Activated T-cell treated with anti-CD3 and anti-CD28 coated beads, Interleukin-2, amount 50 U/mL, for 24 hours (primary cell): ENCODE results near the gene MEI1.

Experiments
- DNase-seq: peaks from one replicate; pipeline ENCODE4 v3.0.0-alpha.2; 2020
- H3K27ac Mint-ChIP-seq: 2 replicates; pipeline ENCODE4 v1.8.0; 2020; ENCODE audit warnings: mild to moderate bottlenecking, mixed read lengths
- H3K27me3 Mint-ChIP-seq: 2 replicates; pipeline ENCODE4 v1.8.0; 2020; ENCODE audit warnings: mixed read lengths
- H3K36me3 Mint-ChIP-seq: 2 replicates; pipeline ENCODE4 v1.8.0; 2020; ENCODE audit warnings: low read depth, mixed read lengths
- H3K4me1 Mint-ChIP-seq: 2 replicates; pipeline ENCODE4 v1.8.0; 2020; ENCODE audit warnings: low read depth, mixed read lengths
- H3K4me3 Mint-ChIP-seq: 2 replicates; pipeline ENCODE4 v1.8.0; 2020; ENCODE audit warnings: mild to moderate bottlenecking, moderate library complexity, mixed read lengths
- H3K9me3 Mint-ChIP-seq: 2 replicates; pipeline ENCODE4 v1.8.0; 2020; ENCODE audit warnings: mixed read lengths

Gene MEI1

GRCh38 chr22:41848468-41848867, 149.2 kb downstream of the MEI1 start:
- Mint-ChIP-seq H3K4me1 (peaks cover 74% of the 10 kb centered on the region), H3K27me3 (no peaks in the 10 kb centered on the region), H3K9me3 (no peaks in the 10 kb centered on the region), H3K36me3 (peaks cover 61% of the 10 kb centered on the region), H3K27ac (peak overlapping the region; percentile 13), H3K4me3 (no peak overlapping the region)
- DNase-seq: no peak
